Parathyroid adenoma (tissue), 2 donors: ENCODE measurements around the gene HPS4.
"Not testable (repeated sequence)": the region's sequence is repeated elsewhere in the genome, so short reads cannot be mapped to it uniquely, and the experiment has no call there.

Source experiments
- H2AFZ ChIP-seq: fragments of 300-600 bp; sonication (generic); one replicate; pipeline ENCODE4 v1.7.0; 2017; ENCODE audit warnings: antibody characterized with exemption, mild to moderate bottlenecking
- H3K27ac ChIP-seq: fragments of 300-600 bp; sonication (generic); one replicate; pipeline ENCODE4 v1.7.0; 2017
- H3K27me3 ChIP-seq: fragments of 300-600 bp; sonication (generic); one replicate; pipeline ENCODE4 v1.7.0; 2017; ENCODE audit warnings: low read length; ENCODE audit not compliant: control insufficient read depth, insufficient read depth
- H3K36me3 ChIP-seq: fragments of 300-600 bp; sonication (generic); one replicate; pipeline ENCODE4 v1.7.0; 2017; ENCODE audit warnings: low read length; ENCODE audit not compliant: control insufficient read depth, insufficient read depth
- H3K4me1 ChIP-seq: fragments of 300-600 bp; sonication (generic); one replicate; pipeline ENCODE4 v1.7.0; 2017; ENCODE audit warnings: control low read depth
- H3K4me2 ChIP-seq: fragments of 300-600 bp; sonication (generic); one replicate; pipeline ENCODE4 v1.7.0; 2017; ENCODE audit warnings: low read length
- H3K4me3 ChIP-seq: fragments of 300-600 bp; sonication (generic); one replicate; pipeline ENCODE4 v1.7.0; 2017; ENCODE audit warnings: low read depth, low read length
- H3K79me2 ChIP-seq: fragments of 300-600 bp; sonication (generic); one replicate; pipeline ENCODE4 v1.7.0; 2017; ENCODE audit warnings: control low read depth
- H3K9ac ChIP-seq: fragments of 300-600 bp; sonication (generic); one replicate; pipeline ENCODE4 v1.7.0; 2017; ENCODE audit warnings: mild to moderate bottlenecking
- H3K9me3 ChIP-seq: fragments of 300-600 bp; sonication (generic); one replicate; pipeline ENCODE4 v1.7.0; 2017; ENCODE audit warnings: low read length; ENCODE audit not compliant: control insufficient read depth
- TF ChIP-seq, protein P1 (sequence below): fragments of 300-600 bp; sonication (generic); IDR thresholded peaks from one replicate; pipeline ENCODE4 v1.7.0; 2017; ENCODE audit warnings: antibody characterized with exemption, mild to moderate bottlenecking
- donor health status: primary hyperparathyroidism.

The HPS4 gene

DNA sequence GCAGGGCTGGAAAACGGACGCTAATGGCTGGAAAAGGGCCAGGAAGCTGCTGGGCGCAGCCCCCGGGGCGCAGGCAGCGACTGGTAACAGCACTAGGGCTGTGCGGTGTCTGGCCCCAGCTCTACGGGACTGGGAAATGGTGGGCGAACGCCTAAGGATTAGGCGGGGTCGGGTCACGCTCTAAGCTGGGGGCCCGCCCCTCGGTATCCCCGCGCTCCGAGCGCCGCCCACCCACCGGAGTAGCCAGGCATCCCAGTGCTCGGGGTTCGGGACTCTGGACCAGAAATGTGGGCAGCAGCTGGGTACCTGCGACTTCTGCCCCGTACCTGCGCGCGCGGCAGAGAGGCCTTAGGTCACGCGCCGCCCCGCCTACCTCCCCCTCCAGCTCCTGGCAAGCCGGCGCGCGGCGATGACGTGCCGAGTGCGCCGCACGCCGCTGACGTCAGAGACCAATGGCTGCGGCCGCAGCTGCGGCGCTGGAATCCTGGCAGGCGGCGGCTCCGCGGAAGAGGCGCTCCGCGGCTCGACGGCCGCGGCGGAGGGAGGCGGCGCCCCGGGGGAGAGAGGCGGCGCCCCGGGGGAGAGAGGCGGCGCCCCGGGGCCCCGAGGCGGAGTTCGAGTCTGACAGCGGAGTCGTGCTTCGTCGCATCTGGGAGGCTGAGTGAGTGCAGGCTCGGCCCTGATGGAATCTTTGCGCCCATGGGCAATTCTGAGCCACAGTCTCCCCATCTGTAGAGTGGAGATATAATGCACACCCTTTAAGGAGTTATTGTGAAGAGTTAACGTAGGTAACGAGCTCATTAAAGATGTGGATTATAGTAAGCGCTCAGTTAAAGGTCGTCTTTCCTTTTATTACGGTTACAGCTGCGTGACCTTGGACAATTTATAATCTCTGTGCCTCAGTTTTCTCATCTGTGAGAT is at the start of gene HPS4, which contains the start of gene SRRD:
HPS4 (minus strand) TSS at position 345 of the 921 bp plus-strand sequence. CDS start 2,021 bp downstream, outside the sequence.
SRRD (plus strand) TSS at position 439 of the 921 bp plus-strand sequence; CDS start at position 453, 14 bp downstream.
- no peaks in the 10 kb centered on the region for H3K27me3 ChIP-seq
- peak within 1 kb of the TSS; percentile 93 for H2AFZ ChIP-seq
- peak within 1 kb of the TSS; percentile 86 for H3K4me3 ChIP-seq
- no peaks in the 10 kb centered on the region for H3K36me3 ChIP-seq
- H3K4me2 ChIP-seq = peak within 1 kb of the TSS; percentile 89
- TF ChIP-seq, protein P1, sequence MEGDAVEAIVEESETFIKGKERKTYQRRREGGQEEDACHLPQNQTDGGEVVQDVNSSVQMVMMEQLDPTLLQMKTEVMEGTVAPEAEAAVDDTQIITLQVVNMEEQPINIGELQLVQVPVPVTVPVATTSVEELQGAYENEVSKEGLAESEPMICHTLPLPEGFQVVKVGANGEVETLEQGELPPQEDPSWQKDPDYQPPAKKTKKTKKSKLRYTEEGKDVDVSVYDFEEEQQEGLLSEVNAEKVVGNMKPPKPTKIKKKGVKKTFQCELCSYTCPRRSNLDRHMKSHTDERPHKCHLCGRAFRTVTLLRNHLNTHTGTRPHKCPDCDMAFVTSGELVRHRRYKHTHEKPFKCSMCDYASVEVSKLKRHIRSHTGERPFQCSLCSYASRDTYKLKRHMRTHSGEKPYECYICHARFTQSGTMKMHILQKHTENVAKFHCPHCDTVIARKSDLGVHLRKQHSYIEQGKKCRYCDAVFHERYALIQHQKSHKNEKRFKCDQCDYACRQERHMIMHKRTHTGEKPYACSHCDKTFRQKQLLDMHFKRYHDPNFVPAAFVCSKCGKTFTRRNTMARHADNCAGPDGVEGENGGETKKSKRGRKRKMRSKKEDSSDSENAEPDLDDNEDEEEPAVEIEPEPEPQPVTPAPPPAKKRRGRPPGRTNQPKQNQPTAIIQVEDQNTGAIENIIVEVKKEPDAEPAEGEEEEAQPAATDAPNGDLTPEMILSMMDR = no peak
- H3K9me3 ChIP-seq = no peaks in the 10 kb centered on the region
- peaks cover 3% of the 10 kb centered on the region for H3K79me2 ChIP-seq
- peak within 1 kb of the TSS; percentile 80 for H3K9ac ChIP-seq
- H3K27ac ChIP-seq = peak within 1 kb of the TSS; percentile 83
- H3K4me1 ChIP-seq = peaks cover 3% of the 10 kb centered on the region

DNA sequence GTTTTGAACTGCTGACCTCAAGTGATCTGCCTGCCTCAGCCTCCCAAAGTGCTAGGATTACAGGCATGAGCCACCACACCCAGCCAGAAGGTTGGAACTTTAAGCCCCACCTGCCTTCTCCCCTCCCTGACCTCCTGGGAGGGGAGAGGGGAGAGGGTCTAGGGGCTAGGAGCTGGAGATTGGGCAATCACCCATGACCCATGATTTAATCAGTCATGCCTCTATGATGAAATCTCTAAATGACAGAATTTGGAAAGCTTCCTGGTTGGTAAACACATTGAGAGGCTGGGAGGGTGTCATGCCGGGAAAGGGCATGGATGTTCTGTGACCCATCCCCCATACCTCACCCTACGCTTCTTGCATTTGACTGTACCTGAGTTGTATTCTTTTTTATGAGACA is 45.8 kb upstream of the HPS4 start:
- Histone ChIP-seq H3K27me3 (no peaks in the 10 kb centered on the region), H3K79me2 (no peaks in the 10 kb centered on the region), H3K4me2 (no peak overlapping the region), H3K27ac (no peak overlapping the region), H3K9me3 (no peaks in the 10 kb centered on the region), H3K4me3 (no peak overlapping the region), H3K9ac (no peak overlapping the region), H3K4me1 (no peaks in the 10 kb centered on the region), H2AFZ (no peak overlapping the region), H3K36me3 (no peaks in the 10 kb centered on the region)
- TF ChIP-seq, protein P1 = no peak

DNA sequence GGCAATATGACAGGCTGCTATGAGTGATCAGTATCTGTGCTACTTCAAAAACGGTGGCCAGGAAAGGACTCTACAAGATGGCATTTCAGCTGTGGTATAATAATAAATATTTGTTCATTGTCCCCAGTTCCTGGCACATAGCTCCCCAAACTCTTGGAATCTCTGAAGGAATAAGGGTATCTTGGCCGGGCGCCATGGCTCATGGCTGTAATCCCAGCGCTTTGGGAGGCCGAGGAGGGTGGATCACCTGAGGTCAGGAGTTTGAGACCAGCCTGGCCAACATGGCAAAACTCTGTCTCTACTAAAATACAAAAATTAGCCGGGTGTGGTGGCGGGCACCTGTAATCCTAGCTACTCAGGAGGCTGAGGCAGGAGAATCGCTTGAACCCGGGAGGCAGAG is 44.9 kb upstream of the HPS4 start:
- not testable (repeated sequence) for H3K4me1 ChIP-seq, H3K27me3 ChIP-seq, H3K9ac ChIP-seq, H3K27ac ChIP-seq, H3K79me2 ChIP-seq, H3K9me3 ChIP-seq, H3K4me2 ChIP-seq, H3K4me3 ChIP-seq, H3K36me3 ChIP-seq, H2AFZ ChIP-seq

DNA sequence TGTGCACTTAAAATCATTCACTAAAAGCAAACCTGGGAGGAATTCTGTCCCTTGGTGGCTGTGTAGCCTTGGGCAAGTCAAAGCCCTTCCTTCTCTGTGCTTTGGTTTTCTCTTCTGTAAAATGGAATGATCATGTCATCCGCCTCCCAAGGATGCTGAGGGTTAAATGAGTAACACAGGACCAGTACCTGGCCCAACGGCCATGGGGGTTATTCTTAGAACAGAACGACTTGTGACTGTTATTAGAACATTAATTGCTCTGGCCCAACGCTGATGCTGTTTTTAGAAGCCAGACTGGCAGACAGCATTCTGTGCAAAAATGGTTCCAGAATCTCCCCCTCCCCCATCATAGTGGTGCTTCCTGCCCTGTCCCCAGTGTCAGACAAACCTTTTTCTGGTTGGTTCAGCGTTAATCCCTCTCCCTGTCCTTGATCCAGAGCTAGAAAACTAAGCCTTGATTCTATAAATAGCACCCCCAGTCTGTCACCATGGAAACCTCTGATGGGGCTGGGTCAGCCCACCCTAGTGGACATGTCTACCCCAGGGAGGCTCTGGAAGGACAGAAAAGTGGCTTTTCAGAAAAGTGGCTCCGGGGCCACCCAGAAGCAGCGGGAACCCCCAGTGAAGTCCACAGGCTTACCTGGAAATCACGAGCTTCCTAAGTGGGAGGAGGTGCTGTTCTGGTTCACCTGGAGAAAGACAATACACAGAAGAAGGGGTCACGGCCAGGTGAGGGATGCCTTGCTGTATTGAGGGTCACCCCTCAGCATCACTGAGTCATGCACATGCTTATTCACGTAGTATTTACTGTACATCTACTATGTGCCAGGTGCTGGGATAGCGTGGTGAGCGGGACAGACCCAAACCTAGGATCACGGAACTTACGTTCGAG is 44.2 kb upstream of the HPS4 start:
- no peak overlapping the region for H3K9ac ChIP-seq
- no peaks in the 10 kb centered on the region for H3K4me1 ChIP-seq
- no peaks in the 10 kb centered on the region for H3K9me3 ChIP-seq
- TF ChIP-seq, protein P1 = no peak
- no peak overlapping the region for H2AFZ ChIP-seq
- no peak overlapping the region for H3K27ac ChIP-seq
- no peak overlapping the region for H3K4me3 ChIP-seq
- H3K36me3 ChIP-seq = no peaks in the 10 kb centered on the region
- H3K79me2 ChIP-seq = no peaks in the 10 kb centered on the region
- H3K4me2 ChIP-seq = no peak overlapping the region
- H3K27me3 ChIP-seq = no peaks in the 10 kb centered on the region

DNA sequence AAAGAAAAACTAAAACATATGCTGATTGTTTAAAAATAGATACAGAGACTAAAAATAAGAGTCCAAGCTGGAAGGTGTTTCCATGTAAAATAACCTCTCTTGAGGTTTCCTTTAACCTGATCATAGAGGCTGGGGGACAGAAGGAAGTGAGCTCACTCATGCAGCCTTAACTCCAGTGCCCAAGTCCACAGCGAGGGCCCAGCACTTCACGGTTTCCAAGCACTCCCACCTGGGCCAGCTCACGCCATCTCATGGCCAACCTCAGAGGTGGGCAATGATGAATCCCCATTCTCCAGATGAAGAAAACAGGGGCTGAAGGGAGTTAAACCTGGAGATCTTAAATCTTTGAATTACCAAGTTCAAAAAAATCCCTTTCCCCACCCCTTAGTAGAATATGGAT is 43.6 kb upstream of the HPS4 start:
- Histone ChIP-seq H3K27me3 (no peaks in the 10 kb centered on the region), H3K4me2 (no peak overlapping the region), H3K27ac (no peak overlapping the region), H3K4me1 (no peaks in the 10 kb centered on the region), H2AFZ (no peak overlapping the region), H3K79me2 (no peaks in the 10 kb centered on the region), H3K9me3 (no peaks in the 10 kb centered on the region), H3K9ac (no peak overlapping the region), H3K4me3 (no peak overlapping the region), H3K36me3 (no peaks in the 10 kb centered on the region)
- TF ChIP-seq, protein P1 = no peak
